Upper lobe of right lung (tissue), 1 donor: ENCODE data around the gene ELAVL1. TPM values are rescaled to one million over a fixed set of nuclear protein-coding genes. Genes with fewer than 3 reads are reported as not detected.
"Not testable (repeated sequence)": the region's sequence is repeated elsewhere in the genome, so short reads cannot be mapped to it uniquely, and the experiment has no call there.

Experiments used
- ATAC-seq: fragments of 200-7000 bp; cut with Tn5 transposase; one replicate; pipeline ENCODE4 v1.9.1; 2020; ENCODE audit warnings: mild to moderate bottlenecking, moderate library complexity
- DNase-seq: peaks from one replicate; pipeline ENCODE4 v3.0.0-alpha.2; 2020
- H3K27ac ChIP-seq: fragments of 200-600 bp; one replicate; pipeline ENCODE4 v1.8.0; 2022
- H3K27me3 ChIP-seq: fragments of 200-600 bp; one replicate; pipeline ENCODE4 v1.8.0; 2022; ENCODE audit warnings: mild to moderate bottlenecking
- H3K36me3 ChIP-seq: fragments of 200-600 bp; one replicate; pipeline ENCODE4 v1.8.0; 2022
- H3K4me1 ChIP-seq: fragments of 200-600 bp; one replicate; pipeline ENCODE4 v1.8.0; 2022
- H3K4me3 ChIP-seq: fragments of 200-600 bp; one replicate; pipeline ENCODE4 v1.8.0; 2022; ENCODE audit warnings: mild to moderate bottlenecking
- H3K9me3 ChIP-seq: fragments of 200-600 bp; one replicate; pipeline ENCODE4 v1.8.0; 2022
- CTCF ChIP-seq: fragments of 200-600 bp; IDR thresholded peaks from one replicate; pipeline ENCODE4 v1.8.0; 2022; ENCODE audit warnings: antibody characterized with exemption
- intact Hi-C: fragments of 100-400 bp; cut with DNase I; formaldehyde crosslinking; loops from one replicate; pipeline ENCODE4 v1.11.0; 2022
- total RNA-seq: library from RNA; stranded (reverse); fragmentation: NEBNext Ultra II Directional; extraction: Animal tissue kit (Norgen Biotek cat#: 25700); gene quantifications from one replicate; pipeline ENCODE4 v1.2.1, GENCODE V29; 2021
- donor health status: DM: no; HTN: yes; CAD: no; lungs with severe emphysema.

Gene ELAVL1
- total RNA-seq, 1 donor from 2014 or later = 65.9 TPM

GRCh38 chr19:7918615-7919421 is 86.6 kb downstream of the ELAVL1 start:
- ATAC-seq = no peak

GRCh38 chr19:7918062-7918614 is 87.3 kb downstream of the ELAVL1 start:
- peaks cover 36% of the 10 kb centered on the region for H3K4me1 ChIP-seq
- H3K9me3 ChIP-seq, DNase-seq, intact Hi-C loops, ATAC-seq, H3K27ac ChIP-seq: not testable (repeated sequence)
- H3K27me3 ChIP-seq = peaks cover 28% of the 10 kb centered on the region
- peak overlapping the region; percentile 43 for H3K4me3 ChIP-seq
- peaks cover 13% of the 10 kb centered on the region for H3K36me3 ChIP-seq

More at GRCh38 chr19:7918615-7919421, 86.6 kb downstream of the ELAVL1 start:
- H3K36me3 ChIP-seq = peaks cover 13% of the 10 kb centered on the region
- DNase-seq = no peak
- no peak overlapping the region for H3K27ac ChIP-seq
- no peak overlapping the region for H3K4me3 ChIP-seq
- peaks cover 36% of the 10 kb centered on the region for H3K4me1 ChIP-seq
- H3K27me3 ChIP-seq = peaks cover 28% of the 10 kb centered on the region
- no peak for TF ChIP-seq CTCF
- no peaks in the 10 kb centered on the region for H3K9me3 ChIP-seq
- intact Hi-C loops = no loop called here

GRCh38 chr19:7917267-7918061 is 88.0 kb downstream of the ELAVL1 start:
- ATAC-seq = no peak
- TF ChIP-seq CTCF = peak; percentile 64
- peaks cover 13% of the 10 kb centered on the region for H3K36me3 ChIP-seq
- peak overlapping the region; percentile 30 for H3K27ac ChIP-seq
- peak; percentile 80 for DNase-seq
- H3K9me3 ChIP-seq = no peaks in the 10 kb centered on the region
- peak overlapping the region; percentile 43 for H3K4me3 ChIP-seq
- intact Hi-C loops = no loop called here
- H3K4me1 ChIP-seq = peaks cover 35% of the 10 kb centered on the region
- peaks cover 28% of the 10 kb centered on the region for H3K27me3 ChIP-seq

- TF ChIP-seq CTCF = no peak
- intact Hi-C loops = no loop called here
- Histone ChIP-seq H3K27ac (peak overlapping the region; percentile 30), H3K9me3 (no peaks in the 10 kb centered on the region), H3K27me3 (peaks cover 28% of the 10 kb centered on the region), H3K36me3 (peaks cover 13% of the 10 kb centered on the region), H3K4me3 (peak overlapping the region; percentile 43), H3K4me1 (peaks cover 31% of the 10 kb centered on the region)
- DNase-seq (no peak), ATAC-seq (no peak)
These were observed 88.5 kb downstream of the ELAVL1 start for GRCh38 chr19:7916955-7917266.

- Histone ChIP-seq H3K4me1 (peaks cover 25% of the 10 kb centered on the region), H3K36me3 (peaks cover 18% of the 10 kb centered on the region), H3K27me3 (peaks cover 28% of the 10 kb centered on the region), H3K27ac (no peak overlapping the region), H3K9me3 (no peaks in the 10 kb centered on the region), H3K4me3 (peak overlapping the region; percentile 43)
- TF ChIP-seq CTCF = no peak
- DNase-seq = peak; percentile 68
- intact Hi-C loops = no loop called here
- ATAC-seq = no peak
These were observed 89.1 kb downstream of the ELAVL1 start for GRCh38 chr19:7916103-7916954.
